Neural progenitor cell (in vitro differentiated cells): Measurements from ENCODE around the gene BTBD9.

Source experiments
- CTCF ChIP-seq: fragments of 200-600 bp; sonication (generic); IDR thresholded peaks from 2 replicates; pipeline ENCODE4 v1.5.1; 2017; ENCODE audit warnings: antibody characterized with exemption, mild to moderate bottlenecking
- EZH2phosphoT487 ChIP-seq: fragments of 200-600 bp; sonication (generic); IDR thresholded peaks from 2 replicates; pipeline ENCODE4 v1.6.1; 2017; ENCODE audit warnings: antibody characterized with exemption

- TF ChIP-seq CTCF, result no peak
- no peak for TF ChIP-seq EZH2phosphoT487
Measured at GRCh38 chr6:38543022-38543421, 96.7 kb downstream of the BTBD9 start.
